ENCODE results near the gene KRTAP1-5.

The KRTAP1-5 gene

GRCh38 chr17:40981115-40981514, 45.9 kb downstream of the KRTAP1-5 start:
- Histone ChIP-seq H3K4me1 (ENCODE audit: control insufficient read depth, insufficient read depth, low read length, poor library complexity, severe bottlenecking) (no peaks in the 10 kb centered on the region), H3K36me3 (ENCODE audit: control insufficient read depth, insufficient read depth, low read length) (no peaks in the 10 kb centered on the region), H3K27ac (ENCODE audit: low read depth, low read length, severe bottlenecking) (no peak overlapping the region), H3K4me3 (ENCODE audit: extremely low read depth, insufficient read depth, low read length, poor library complexity, severe bottlenecking) (no peak overlapping the region), H3K9me3 (ENCODE audit: control insufficient read depth, low read length) (no peaks in the 10 kb centered on the region)
- WGBS, 2 experiments (ENCODE audit: insufficient coverage in 2 of 2): 100% methylated on average over 3 of the region's 5 CpGs; no CpG with 5 or more reads in 1 of the 2 experiments

GRCh38 chr17:40980596-40980995, 46.4 kb downstream of the KRTAP1-5 start:
- no peaks in the 10 kb centered on the region for H3K9me3 ChIP-seq (ENCODE audit: control insufficient read depth, low read length)
- peak overlapping the region; percentile 51 for H3K27ac ChIP-seq (ENCODE audit: low read depth, low read length, severe bottlenecking)
- no peaks in the 10 kb centered on the region for H3K4me1 ChIP-seq (ENCODE audit: control insufficient read depth, insufficient read depth, low read length, poor library complexity, severe bottlenecking)
- WGBS, 2 experiments (ENCODE audit: insufficient coverage in 2 of 2): 88 to 89% methylated on average over 8 of the region's 8 CpGs
- no peak overlapping the region for H3K4me3 ChIP-seq (ENCODE audit: extremely low read depth, insufficient read depth, low read length, poor library complexity, severe bottlenecking)
- H3K36me3 ChIP-seq (ENCODE audit: control insufficient read depth, insufficient read depth, low read length): no peaks in the 10 kb centered on the region

GRCh38 chr17:40980117-40980516, 46.9 kb downstream of the KRTAP1-5 start:
- H3K27ac ChIP-seq (ENCODE audit: low read depth, low read length, severe bottlenecking): peak overlapping the region; percentile 26
- H3K4me1 ChIP-seq (ENCODE audit: control insufficient read depth, insufficient read depth, low read length, poor library complexity, severe bottlenecking): no peaks in the 10 kb centered on the region
- WGBS, 2 experiments (ENCODE audit: insufficient coverage in 2 of 2): 84 to 88% methylated on average over 2 to 3 of the region's 3 CpGs
- H3K9me3 ChIP-seq (ENCODE audit: control insufficient read depth, low read length): no peaks in the 10 kb centered on the region
- H3K36me3 ChIP-seq (ENCODE audit: control insufficient read depth, insufficient read depth, low read length): no peaks in the 10 kb centered on the region
- H3K4me3 ChIP-seq (ENCODE audit: extremely low read depth, insufficient read depth, low read length, poor library complexity, severe bottlenecking): no peak overlapping the region

- Histone ChIP-seq H3K4me3 (ENCODE audit: extremely low read depth, insufficient read depth, low read length, poor library complexity, severe bottlenecking) (no peak overlapping the region), H3K36me3 (ENCODE audit: control insufficient read depth, insufficient read depth, low read length) (no peaks in the 10 kb centered on the region), H3K4me1 (ENCODE audit: control insufficient read depth, insufficient read depth, low read length, poor library complexity, severe bottlenecking) (no peaks in the 10 kb centered on the region), H3K27ac (ENCODE audit: low read depth, low read length, severe bottlenecking) (no peak overlapping the region), H3K9me3 (ENCODE audit: control insufficient read depth, low read length) (no peaks in the 10 kb centered on the region)
- WGBS, 2 experiments (ENCODE audit: insufficient coverage in 2 of 2): 91 to 95% methylated on average over 7 to 12 of the region's 13 CpGs
These were observed 48.3 kb downstream of the KRTAP1-5 start for GRCh38 chr17:40978575-40979151.
